HG03196 (cell line): ENCODE results near the gene P4HA1.
A peak's percentile ranks its signal among the peaks of the same experiment; 100 is the strongest.

Experiments used
- ATAC-seq: cut with Tn5 transposase; IDR thresholded peaks from one replicate; pipeline ENCODE4 v1.9.1; 2021; ENCODE audit not compliant: unreplicated experiment

P4HA1 gene

DNA sequence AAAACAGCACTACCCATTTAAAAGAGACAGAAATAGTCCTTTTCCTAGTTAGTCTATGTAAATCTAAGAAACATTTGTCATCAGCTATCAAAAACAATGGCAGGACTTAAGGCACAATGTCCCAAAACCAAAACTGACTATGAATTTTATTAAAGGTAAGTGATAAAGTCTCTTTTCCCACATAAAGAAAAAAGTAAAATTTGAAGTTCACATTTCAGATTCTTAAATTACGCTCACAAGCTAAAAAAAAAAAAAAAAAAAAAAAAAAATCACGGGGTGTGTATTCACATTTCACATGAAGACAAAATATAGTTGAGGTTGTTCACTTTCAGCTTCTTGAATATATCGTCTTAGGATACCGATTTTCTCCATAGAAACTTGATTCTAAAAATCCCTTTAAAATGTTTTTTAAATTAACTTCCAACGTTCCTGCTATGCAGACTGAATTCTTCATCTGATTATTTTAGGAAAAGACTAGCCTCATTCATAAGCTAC, 1.6 kb downstream of the P4HA1 start:
- ATAC-seq: no peak

DNA sequence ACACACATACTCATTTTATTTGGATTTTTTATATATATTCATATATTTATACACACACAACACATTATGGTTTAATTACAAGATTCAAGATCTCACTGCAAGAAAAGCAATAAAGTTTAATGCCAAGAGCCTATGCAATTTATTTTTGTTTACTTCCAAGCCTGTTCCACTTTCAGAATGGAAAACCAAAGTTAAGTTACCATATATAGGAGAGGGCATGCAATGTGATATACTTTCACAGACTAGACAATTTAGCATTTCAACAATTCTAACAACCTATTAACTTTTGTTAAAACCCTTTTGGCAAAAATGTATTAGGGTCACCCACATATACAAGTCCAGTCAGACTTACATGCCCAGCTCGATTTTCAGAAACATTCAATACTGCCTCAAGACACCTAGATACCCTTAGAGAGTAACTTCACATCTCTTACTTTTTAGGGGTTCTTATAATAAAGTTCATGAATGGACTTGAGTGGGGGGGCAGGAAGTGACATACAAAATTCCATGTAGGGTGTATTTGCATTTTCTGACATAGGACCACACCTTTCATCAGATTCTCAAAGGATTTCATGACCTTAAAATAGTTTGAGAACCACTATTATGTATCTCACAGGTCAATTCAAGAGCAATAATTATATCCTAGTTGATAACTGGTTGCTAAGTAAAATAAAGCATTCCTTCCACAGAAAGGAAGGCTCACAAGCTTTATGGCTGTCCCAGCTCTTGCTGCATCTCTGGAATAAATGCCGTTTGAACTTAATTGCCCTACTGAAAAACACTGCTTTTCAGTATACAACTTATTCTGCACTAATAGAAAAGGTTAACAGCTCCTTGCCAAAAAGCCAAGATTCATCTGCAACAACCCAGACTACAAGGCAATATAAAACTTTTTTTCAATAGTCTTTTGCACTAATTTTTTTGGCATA, 2.5 kb downstream of the P4HA1 start:
- ATAC-seq: no peak

DNA sequence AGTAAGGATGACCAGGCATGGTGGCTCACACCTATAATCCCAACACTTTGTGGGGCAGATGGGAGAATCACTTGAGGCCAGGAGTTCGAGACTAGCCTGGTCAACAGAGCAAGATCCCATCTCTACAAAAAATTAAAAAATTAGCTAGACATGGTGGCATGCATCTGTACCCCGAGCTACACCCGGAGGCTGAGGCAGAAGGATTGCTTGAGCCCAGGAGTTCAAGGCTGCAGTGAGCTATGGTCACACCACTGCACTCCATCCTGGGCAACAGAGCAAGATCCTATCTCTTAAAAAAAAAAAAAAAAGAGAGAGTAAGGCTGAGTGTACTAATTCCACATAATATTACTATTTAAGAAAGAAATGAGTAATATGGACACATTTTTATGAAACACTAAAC, 3.8 kb downstream of the P4HA1 start:
- no peak for ATAC-seq

DNA sequence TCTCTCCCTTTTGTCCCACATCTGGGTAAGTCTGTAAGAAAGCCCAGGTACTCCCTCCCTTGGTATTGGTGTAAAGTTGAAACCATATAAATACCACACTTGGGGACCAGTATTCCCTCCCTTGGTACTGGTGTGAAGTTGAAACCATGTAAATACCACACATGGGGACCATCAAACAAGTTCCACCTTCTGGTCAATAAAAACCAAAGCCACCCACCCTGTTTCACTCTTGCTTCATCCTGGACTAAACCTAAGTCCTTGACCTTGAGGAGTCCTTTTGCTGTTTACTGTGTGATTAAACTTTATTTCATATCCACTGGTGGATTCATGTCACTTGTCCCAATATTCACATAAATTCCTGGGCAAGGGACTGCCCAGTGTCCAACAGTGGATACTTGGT, 8.4 kb downstream of the P4HA1 start:
- no peak for ATAC-seq

DNA sequence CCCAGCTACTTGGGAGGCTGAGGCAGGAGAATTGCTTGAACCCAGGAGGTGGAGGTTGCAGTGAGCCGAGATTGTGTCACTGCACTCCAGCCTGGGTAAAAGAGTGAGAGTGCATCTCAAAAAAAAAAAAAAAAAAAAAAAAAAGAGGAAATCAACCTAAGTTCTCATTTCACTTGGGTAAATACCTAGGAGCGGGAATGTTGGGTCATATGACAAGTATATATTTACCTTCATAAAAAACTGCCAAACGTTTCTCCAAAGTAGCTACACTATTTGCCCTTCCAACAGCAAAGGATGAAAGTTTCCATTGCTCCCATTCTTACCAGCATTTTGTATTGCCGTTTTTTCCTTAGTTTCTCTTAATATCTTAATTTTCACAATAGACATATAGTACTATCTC, 9.8 kb downstream of the P4HA1 start:
- ATAC-seq: no peak

DNA sequence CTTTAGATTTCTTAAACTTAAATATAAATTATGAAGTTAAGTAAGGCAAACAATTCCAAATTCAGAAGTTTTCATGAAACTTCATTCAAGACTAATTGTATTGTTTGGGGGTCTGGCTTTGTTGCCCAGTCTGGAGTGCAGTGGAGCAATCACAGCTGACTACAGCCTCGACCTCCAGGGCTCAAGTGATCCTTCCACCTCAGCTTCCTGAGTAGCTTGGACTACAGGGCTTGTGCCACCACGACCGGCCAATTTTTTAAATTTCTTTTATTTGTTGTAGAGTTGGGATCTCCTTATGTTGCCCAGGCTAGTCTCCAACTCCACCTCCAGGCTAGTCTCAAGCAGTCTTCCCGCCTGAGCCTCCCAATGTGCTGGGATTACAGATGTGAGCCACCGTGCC, 12.5 kb downstream of the P4HA1 start:
- no peak for ATAC-seq

DNA sequence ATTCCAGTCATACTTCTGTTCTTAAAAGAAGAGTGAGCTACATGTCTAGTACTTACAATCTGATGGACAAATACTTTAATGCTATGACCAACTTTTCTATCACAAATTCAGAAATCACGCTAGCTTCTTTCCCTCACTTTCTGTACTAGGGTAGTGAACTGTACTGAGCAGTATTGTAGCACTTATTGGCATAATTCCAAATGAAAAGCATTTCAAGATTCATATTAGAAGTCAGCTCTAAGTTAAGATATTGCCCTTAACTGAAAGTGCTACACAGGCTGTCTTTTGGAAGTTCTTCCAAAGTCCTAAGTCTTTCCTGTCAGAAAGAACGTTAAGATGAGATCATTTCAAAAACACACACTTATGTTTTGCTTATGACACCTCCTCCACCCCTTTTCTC, 13.4 kb downstream of the P4HA1 start:
- ATAC-seq: no peak

DNA sequence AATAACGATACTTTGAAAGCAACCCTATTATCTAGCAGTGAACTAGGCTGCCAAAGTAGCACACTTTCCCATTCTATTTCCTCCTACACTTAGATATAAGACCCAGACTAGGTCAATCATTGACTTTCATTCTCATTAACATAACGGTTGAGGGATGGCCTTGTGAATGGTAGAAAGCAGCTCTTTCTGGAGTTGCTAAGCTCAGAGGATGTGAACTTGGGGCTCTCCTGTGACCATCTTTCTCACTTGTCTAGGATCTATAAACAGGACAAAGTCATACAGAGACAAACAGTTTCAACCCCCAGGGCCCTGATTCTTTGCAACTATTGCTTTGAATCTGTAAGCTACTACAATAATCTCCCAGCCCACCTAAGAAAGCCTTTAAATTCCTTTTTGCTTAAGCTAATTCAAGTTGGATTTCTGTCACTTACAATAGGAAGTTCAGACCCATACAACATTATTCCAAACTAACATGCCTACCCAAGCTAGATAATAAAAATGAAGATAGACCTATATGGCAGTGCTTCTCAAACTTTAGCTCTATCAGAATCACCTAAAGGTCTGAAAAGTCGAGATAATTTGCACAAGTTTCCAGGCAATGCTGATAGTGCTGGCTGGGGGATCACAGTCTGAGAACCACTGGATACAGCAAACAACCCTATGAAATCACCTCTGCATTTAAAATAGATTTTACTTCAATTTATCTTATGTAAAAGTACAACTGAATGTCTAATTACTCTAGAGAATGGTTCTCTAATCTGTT, 16.7 kb downstream of the P4HA1 start:
- ATAC-seq: no peak

DNA sequence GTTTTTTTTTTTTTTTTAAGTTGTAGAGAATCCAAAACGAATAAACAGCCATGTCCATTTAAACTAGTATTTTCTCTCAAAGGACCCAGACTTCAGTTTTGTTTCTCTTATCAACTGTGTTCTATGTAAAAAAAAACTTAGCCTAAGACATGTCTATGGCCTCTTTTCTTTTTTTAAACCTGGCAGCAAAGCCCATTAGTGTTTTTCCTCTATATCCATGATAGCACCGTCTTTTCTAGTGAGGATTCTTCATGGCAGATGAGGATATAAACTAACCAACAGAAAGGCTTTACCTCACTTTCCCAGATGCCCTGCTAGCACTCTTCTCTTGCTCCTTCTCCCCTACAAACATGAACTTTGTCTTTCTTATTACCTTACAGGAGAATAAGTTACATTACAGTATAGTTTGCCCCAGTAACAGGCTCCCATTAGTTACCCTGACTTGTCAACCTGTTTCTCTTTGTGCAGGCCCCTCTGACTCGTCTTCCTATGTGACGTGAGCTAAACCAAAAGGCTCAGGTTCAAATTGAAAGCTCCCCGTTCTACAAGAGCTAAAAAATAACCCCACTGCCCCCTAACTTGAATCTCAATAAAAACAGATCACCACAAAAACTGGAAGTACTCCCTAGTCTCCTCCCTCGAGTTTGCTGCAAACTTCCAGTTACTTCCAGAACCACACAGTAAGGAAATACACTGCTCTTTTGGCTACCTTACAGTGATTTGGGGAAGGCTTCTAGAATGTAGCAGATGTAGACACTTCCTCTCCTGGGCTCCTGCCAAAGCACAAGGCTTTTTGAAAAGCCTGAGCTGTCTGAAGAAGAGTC, 20.1 kb downstream of the P4HA1 start:
- no peak for ATAC-seq

DNA sequence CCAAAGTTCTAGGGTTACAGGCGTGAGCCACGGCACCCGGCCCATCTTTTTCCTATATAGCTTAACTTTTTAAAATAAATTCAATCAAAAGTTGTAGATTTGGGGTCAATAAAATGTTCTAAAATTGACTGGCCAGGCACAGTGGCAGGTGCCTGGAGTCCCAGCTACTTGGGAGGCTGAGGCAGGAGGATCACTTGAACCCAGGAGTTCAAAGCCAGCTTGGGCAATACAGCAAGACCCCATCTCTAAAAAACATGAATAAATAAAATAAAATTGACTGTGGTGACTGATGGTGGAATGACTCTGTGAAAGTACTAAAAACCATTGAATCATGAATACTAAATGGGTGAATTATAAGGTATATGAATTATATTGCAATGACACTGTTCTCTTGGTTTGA, 20.8 kb downstream of the P4HA1 start:
- ATAC-seq: no peak

DNA sequence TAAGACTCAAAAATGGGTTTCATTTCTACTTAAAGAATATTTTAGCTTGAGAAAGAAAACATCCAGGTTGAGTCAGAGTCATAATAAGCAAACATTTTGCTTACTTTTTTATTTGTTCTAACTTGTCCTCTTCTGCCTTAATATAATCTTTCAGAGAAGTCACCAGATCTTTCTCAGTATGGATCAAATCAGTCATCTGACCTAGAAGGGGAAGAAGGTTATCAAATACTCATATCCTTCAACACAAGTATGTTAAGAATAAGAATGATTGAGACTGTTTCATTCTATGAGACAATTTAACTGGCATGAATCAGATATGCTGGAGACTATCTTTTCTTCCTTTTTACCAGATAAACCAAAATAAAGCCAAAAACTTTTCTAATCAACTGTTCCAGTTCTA, 23.0 kb downstream of the P4HA1 start:
- no peak for ATAC-seq

DNA sequence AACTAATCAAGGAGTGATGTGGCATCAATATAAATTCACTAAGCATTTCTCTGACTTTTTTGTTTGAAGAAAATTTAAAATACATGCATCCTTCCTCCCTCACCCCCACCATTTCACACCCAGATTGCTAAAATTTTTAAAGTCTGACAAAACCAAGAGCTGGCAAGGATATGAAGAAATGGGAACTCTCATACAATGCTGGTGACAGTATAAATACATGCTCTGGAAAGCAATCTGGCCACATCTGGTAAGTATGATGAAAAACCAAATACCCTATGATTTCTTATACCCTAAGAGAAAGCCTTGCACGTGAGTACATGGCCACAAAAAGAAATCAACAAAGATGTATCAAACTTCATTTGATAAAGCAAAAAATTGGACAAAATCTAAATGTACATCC, 31.2 kb downstream of the P4HA1 start:
- no peak for ATAC-seq

DNA sequence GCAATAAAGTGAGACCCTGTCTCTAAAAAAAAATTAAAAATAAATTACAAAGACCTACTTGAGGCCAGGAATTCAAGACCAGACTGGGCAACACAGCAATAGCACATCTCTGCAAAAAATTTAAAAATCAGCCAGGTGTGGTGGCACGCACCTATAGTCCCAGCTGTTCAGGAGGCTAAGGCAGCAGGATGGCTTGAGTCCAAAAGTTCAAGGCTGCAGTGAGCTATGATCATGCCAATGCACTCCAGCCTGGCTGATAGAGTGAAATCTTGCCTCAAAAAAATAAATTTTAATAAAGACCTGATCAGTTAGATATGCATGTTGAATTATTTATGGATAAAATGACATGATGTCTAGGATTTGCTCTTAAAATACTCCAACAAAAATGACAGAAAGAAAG, 34.9 kb downstream of the P4HA1 start:
- no peak for ATAC-seq

DNA sequence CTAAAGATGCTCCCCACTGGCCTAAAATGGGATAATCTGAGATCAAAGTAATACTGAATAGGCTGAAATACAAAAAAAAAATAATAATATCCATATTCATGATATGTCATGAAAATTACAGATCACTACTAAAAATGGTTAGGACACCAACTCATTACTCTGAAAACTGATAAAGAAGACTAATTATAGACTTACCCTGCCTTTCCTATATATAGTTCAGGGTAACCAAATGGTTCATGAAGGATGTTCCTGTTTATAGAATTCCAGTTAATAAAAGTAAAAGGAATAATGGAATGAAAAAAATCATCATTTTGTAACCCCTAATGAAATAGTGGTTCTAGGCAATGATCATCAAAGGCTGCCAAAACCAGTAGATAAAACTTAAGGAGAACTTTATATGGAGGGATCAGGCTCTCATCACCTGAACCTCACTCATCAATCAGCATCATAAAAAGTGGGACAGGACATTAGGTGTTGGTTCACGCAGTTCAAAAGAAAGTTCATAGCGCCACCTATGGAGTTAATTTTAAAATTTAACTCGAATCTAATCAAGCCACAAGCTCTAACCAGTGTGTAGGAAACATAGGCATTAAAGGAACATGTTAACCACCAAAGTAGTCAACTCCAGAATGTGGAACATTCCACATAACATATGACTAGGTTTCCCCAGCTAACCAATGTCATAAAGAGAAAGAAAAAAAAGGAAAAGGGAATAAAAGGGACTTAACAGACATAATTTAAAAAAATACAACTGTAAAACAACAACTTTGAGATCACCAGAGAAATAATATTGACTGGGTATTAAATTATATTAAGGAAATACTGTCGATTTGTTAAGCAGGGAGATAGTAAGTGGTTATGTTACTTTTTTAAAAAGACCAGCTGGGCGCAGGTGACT, 35.7 kb downstream of the P4HA1 start:
- ATAC-seq: no peak

DNA sequence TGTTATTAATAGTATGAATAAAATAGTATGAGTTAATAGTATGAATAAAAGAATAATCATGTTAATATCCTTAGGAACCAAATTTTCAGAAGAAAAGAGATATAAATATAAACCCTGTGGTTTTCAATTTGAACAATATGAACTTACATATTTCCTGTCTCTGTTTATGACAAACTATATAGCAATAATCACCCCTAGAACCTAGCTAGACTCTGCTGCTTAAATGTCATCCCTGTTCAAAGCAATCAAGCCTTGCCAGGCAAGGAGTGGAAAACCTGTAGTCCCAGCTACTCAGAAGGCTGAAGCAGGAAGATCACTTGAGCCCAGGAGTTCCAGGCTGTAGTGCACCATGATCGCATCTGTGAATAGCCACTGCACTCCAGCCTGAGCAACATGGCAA, 36.5 kb downstream of the P4HA1 start:
- no peak for ATAC-seq

DNA sequence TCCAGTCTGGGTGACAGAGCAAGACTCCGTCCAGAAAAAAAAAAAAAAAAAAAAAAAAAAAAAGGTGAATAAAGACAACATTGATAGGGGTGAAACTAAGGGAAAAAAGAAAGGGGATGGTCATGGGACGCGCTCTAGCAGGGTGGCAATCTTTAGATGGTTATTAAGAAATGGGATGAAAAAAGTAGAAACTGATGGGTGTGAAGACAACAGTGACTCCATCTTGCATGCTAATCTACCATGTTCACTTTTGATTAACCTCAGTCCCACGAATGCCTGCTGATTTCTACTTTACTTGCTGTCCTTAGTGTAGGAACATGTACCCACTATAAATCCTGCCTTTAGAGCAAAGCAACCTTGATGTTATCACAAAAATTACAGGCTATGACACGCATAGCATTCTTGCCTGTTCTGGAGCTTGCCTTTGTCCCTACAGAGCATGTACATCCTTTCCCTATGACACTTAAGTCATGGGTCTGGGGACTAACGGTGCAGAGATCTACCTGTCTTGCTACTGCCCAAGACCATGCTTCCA, 38.5 kb downstream of the P4HA1 start:
- ATAC-seq: no peak

DNA sequence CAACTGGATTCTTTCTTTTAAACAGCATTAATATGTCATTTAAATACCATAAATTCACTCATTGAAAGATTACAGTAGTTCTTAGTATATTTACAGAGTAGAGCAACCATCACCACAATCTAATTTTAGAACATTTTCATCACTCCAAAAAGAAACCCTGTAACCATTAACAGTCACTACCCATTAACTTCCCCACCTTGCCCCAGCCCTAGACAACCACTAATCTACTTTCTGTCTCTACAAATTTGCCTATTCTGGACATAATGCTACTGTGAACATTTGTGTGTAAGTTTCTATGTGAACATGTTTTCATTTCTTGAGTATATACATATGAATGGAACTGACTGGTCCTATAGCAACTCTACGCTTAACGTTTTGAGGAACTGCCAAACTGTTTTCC, 42.4 kb downstream of the P4HA1 start:
- peak; percentile 81 for ATAC-seq

DNA sequence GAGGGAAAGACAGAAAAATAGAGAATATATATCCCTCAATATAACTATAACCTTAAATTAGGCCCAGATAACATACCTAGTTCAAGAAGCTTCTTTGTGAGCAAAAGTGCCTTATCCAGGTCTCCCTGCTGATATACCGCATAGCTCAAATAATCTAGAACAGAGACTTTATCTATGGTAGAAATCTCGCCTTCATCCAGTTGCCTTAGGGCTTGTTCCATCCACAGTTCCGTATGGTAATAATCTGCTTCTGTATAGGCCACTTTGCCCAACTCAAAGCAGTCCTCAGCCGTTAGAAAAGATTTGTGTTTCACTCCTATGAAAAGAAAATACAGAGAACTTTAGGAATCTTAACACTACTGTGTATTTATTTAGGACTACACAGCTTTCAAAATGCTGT, 43.4 kb downstream of the P4HA1 start:
- no peak for ATAC-seq

DNA sequence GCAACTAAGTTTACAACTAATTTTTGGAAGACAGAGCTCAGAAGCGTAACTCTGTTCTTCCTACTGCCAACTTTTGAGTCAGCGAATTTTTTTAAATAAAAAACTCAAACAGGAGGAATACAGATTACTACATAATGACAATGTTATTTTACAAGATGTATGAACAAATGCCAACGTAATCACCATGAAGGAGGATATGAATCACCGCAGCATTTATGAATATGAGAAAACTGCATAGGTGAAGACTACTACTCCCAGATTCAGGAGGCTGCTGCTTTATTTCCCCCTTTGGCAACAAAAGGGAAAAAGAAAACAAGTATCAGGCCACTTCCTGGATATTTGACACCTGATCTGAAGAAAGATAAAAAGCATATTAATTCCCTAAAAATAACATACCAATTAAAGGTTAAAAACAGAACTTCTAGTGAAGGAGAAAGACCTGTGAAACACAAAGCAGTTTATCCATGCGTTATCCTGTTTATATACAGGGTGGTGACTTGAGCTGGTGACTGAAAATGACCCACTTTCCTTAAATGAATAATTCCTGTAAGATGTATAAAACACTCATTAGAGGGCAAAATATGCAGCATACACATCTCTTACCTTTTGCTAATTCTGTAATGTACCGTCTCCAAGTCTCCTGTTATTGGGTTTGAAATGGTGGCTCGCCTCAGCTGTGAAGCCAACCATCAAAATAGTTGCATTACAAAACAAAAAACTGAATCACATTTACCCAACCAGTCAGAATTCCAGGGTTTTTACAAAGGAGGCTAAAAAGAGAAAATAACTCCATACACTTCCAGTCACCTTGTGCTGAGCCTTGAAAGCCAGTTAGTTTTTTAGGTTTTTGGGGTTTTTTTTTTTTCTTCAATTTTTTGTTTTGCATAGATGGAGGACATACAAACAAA, 52.0 kb downstream of the P4HA1 start:
- ATAC-seq: no peak
